CD4-positive, alpha-beta T cell treated with Interleukin-17A for 1 hour (primary cell): Measurements from ENCODE around the gene USP8.
"Not testable (repeated sequence)": the region's sequence is repeated elsewhere in the genome, so short reads cannot be mapped to it uniquely, and the experiment has no call there.

Source experiments
- DNase-seq: peaks from one replicate; pipeline ENCODE4 v3.0.0-alpha.2; 2020

USP8 gene

DNA sequence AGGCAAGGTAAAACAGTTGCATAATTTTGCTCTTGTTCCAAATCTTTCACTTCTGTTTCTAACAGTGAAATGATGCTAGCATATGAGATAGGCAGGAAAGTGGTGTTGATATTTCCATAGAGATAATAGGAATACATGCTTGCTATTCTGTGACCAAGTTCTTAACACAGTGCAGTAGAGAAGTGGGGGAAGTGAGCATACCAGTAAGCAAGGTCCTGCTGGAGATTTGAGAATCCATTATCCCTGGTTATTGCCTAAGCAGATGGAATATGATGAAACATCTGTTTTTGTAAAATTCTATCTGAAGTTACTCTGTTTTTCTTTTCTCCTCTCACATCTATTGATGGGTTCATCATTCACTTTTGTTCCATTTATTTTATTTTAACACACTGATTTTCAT, 28.7 kb downstream of the USP8 start:
- DNase-seq: no peak

DNA sequence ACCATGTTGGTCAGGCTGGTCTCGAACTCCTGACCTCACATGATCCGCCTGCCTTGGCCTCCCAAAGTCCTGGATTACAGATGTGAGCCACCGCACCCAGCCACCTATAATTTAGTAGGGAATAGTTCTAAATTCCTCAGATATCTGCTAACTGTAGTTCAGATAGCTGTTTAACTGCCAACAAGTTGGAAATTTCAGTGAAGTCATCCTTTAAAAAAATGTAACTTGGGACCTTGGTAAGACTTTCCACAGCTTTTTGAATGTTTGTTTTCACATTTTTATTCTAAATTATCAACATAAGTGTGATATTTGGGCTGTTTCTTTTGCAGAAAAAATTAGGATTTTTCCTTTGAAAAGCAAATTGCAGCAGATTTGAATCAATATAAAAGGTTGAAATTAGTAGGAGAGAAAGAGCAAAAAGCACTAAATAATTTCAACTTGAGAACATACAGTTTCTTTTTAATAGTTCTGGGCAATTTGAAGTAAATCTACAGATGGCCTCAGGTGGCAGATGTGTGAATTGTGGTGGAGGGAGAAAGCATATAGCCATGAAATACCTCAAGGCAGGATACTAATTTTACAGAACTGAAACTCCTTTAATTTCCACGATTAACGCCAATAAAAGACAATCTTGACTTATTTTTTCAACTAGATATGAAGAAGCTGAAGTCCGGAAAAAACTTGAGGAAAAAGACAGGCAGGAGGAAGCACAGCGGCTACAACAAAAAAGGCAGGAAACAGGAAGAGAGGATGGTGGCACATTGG, 34.3 kb downstream of the USP8 start:
- no peak for DNase-seq

DNA sequence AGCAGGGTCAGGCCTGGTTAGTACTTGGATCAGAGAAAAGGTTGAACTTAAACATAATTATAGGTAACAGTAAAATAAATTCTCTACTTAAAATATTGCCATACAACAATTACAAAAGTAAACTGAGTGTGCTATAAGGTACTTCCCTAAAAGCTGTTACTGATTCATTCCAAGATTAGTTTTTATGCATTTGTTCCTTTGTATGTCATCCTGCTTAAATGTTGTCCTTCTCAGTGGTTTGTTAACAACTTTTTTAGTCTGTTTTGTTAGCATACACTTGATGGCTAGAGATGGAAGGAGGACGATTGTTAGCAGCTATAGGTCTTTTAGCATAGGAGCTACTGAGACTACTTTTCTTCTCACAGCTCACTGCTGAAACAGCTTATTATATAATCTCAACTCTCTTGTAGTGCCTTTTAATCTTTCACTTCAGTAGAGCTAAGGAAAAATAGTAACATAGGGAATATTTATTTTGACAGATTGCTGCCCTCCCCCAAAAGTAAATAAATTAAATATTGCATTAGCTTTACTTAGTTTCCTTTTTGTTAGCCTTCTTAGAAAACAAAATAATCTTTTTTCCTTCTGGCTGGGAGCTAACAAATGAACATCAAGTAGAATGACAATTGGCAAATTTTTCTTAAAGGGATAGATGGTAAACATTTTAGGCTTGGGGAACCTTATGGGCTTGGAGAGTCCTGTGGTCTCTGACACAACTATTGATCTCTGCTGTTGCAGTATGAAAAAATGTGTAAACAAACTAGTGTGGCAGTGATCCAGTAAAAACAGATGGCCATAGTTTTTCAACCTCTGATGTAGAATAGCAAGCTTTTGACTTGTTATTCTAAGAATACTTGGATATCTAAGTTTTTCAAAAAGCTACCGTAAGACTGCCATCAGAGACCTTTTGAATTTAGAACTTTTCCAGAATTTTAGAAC, 39.5 kb downstream of the USP8 start:
- no peak for DNase-seq

DNA sequence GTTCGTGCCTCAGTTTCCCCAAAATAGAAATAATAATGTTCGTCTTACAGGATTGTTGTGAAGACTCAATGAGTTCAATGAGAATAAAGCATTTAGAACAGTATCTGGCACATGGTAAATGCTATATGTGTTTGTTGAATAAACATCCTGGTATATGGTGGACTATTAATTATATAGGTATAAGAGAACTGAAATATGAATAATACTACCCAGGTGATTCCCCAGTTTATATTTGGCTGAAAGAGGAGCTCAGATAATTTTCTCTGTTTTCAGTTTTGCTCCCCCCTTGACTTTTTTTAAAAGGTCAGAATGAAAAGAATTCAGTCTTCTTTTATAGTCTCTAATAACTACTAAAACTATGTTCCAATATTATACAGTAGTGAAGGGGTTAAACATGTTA, 46.9 kb downstream of the USP8 start:
- DNase-seq: no peak

DNA sequence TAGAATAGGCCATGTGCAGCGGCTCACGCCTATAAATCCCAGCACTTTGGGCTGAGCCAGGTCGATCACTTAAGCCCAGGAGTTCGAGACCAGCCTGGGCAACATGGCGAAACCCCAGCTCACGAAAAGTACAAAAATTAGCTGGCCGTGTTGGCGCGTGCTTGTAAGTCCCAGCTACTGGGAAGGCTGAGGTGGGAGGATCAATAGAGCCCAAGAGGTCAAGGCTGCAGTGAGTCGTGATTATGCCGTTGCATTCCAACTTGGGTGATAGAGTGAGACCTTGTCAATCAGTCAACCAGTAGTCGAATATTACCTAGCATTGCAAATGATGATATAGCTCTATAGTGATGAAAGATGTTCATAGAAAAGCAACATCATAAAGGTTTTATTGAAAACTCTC, 51.9 kb downstream of the USP8 start:
- DNase-seq: no peak

DNA sequence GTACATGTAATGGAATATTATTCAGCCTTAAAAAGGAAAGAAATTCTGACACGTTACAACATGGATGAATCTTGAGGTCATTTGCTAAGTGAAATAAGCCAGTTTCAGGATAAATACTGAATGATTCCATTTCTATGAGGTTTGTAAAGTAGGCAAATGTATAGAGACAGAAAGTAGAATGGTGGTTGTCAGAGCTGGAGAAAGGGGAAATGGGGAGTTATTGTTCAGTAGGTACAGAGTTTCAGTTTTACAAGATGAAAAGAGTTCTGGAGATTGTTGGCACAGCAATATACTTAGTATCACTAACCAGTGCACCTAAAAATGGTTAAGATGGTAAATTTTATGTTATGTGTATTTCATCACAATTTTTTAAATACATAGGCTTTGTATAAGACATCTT, 60.6 kb downstream of the USP8 start:
- DNase-seq: no peak

DNA sequence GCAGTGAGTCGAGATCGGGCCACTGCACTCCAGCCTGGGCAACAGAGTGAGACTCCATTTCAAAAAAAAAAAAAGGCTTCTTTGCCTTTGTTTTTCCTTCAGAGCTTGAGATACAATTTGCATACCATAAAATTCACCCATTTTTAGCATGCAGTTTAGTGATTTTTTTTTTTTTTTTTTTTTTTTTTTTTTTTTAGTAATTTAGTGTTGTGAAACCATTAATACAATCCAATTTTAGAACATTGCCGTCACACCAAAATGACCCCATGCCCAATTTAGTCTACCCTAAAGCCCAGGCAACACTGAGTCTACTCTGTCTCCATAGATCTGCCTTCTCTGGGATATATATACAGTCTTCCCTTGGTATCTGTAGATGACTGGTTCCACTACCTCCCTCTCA, 61.2 kb downstream of the USP8 start:
- no peak for DNase-seq

DNA sequence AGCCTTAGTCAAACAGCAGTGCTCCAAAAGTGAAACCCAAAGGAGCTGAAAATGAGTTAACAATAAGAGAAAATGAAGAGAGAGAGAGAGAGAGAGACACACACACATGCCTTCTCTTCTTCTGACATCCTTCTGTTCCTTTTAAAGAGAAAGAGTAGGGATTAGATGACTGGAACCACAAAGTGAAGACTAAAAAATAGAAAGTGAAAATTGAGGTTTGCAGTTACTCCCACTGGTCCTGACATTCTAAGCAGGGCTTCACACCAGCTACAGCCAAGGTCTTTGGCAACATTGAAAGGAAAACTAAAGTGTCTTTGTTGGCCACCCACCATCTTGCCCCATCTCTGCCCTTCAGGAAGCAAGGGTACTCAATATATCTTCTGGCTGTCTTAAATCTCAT, 63.1 kb downstream of the USP8 start:
- DNase-seq: no peak

DNA sequence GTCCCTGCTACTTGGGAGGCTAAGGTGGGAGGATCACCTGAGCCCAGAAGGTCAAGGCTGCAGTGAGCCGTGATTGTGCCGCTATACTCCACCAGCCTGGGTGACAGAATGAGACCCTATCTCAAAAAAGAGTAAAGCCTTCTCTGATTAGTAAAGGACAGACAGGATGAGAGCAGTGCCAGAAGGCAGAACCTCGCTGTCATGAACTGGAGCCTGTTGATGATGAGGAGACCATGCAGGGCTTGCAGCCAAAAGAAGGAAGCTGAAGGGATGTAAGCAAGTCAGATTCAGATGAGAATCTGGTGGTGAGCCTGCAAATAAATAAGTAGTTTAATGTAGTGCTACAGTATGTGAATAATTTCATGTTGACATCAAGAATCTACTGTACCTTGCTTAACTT, 69.4 kb downstream of the USP8 start:
- no peak for DNase-seq

DNA sequence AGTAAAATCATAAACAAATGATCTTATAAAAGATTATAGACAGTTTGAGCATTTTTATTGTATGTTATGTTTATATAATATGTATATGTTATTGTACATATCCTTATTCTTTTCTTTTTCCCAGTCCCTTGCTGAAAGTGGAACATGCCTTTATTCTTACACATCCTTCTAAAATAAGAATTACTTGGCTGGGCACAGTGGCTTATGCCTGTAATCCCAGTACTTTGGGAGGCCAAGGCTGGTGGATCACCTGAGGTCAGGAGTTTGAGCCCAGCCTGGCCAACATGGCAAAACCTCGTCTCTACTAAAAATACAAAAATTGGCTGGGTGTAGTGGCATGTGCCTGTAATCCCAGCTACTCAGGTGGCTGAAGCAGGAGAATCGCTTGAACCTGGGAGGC, 70.3 kb downstream of the USP8 start:
- not testable (repeated sequence) for DNase-seq

DNA sequence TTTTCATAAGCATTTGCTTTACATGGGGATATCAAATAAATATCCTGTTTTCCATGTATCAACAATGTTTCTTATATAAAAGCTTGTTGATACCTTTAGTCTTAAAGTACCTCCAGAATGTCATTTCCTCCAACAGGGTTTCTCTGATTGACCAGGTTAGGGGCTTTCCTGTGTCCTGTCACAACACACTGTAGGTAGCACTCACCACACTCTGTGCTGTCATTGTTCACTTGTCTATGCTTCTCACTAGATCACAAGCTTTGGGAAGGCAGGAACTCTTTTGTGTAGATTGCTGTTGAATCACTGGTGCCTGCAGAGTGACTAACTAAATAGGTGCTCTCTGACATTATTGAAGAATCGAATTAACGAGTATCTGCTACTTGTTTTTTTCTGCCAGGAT, 72.5 kb downstream of the USP8 start:
- no peak for DNase-seq

DNA sequence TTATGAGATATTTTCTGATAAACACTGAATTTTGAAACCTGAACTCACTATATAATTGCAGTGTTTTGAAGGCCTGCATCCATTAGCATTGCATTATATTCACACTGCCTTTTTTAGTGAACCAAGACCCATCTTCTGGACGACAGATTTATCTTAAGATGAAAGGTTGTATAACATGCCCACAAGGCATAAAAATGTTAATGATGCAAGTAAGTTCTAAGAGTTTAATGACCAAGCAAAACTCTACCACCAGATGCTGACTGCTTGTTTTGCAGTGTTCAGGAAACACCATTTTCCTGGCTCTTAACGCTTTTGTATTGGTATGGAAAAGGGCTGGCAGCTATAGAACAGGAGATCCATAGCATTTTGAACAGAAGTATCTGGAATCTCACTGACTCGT, 76.1 kb downstream of the USP8 start:
- DNase-seq: no peak

DNA sequence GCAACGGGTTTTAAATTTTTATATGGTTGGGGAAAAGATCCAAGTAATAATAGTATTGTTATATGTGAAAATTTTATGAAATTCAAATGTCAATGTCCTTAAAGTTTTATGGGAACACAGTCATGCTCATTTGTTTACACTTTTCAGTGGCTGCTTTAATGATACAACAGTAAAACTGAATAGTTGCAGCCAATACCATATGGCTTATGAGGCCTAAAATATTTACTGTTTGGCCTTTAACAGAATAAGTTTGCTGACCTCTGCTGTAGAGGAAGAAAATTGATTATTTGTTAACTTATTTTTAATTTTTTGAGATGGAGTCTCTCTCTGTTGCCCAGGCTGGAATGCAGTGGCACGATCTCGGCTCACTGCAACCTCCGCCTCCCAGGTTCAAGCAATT, 77.6 kb downstream of the USP8 start:
- DNase-seq: no peak

DNA sequence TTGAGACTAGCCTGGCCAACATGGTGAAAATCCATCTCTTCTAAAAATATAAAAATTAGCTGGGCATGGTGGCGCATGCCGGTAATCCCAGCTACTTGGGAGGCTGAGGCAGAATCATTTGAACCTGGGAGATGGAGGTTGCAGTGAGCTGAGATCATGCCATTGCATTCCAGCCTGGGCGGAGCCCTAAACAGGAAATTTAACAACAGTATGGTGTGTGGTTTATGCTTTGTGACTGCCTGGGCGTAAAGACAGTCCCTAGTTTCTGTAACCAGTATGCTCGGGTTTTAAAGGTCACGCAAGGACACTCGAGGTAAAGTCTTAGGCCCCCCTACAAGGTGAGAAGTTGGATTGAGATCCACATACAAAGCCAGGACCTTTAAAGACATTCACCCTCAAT, 78.9 kb downstream of the USP8 start:
- DNase-seq: no peak

DNA sequence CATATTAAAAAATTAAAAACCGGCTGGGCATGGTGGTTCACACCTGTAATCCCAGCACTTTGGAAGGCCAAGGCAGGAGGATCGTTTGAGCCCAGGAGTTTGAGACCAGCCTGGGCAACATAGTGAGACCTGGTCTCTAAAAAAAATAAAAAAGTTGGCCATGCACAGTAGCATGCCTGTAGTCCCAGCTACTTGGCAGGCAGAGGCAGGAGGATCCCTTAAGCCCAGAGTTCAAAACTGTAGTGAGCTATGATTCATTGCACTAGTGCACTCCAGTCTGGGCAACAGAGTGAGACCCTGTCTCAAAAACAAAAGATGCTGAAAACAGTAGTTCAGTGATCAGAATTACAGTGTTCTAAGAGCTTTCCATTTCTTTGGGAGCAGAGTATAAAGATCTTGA, 81.5 kb downstream of the USP8 start:
- DNase-seq: not testable (repeated sequence)

DNA sequence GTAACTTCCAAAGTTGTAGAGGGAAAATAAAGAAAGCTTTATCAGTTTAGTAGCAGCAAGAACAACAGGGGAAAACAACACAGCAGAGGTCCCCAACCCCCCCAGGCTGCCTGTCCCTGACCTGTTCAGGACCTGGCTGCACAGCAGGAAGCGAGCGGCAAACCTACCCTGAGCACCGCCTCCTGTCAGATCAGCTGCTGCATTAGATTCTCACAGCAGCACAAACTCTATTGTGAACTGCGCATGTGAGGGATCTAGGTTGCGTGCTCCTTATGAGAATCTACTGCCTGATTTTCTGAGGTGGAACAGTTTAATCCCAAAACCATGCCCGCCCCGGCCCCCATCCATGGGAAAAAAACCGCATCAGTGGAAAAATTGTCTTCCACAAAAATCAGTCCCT, 81.9 kb downstream of the USP8 start:
- no peak for DNase-seq

DNA sequence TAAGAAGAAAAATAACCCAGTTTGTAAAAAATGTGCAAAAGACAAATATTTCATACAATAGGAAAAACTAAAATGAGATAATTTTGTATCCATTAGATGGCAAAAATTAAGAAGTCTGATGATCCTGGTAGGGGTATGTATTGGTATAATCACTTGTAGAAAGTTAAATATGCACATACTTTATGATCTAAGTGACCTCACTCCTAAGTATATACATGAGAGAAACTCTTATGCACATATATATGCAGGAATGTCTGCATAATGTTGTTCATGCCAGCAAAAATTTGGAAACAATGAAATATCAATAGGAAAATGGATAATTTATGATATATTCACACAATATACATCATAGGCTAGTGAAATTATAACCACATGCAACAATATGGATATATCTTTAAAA, 88.8 kb downstream of the USP8 start:
- no peak for DNase-seq

DNA sequence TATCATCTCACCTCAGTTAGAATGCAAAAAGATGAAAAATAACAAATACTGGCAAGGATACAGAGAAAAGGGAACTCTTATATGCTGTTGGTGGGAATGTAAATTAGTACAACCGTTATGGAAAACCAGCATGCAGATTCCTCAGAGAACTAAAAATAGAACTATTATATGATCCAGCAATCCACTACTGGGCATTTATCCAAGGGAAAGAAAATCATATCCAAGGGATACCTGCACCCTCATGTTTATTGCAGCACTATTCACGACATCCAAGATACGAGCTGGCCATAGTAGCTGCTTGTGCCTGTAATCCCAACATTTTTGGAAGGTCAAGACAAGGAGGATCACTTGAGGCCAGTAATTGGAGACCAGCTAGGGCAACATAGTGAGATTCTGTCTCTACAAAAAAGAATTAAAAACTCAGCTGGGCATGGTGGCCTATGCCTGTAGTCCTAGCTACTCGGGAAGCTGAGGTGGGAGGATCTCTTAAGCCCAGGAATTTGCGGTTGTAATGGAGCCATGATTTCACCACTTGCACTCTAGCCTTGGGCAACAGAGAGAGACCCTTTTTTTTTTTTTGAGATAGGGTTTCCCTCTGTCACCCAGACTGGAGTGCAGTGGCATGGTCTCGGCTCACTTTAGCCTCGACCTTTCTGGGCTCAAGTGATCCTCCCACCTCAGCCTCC, 95.7 kb downstream of the USP8 start:
- no peak for DNase-seq

DNA sequence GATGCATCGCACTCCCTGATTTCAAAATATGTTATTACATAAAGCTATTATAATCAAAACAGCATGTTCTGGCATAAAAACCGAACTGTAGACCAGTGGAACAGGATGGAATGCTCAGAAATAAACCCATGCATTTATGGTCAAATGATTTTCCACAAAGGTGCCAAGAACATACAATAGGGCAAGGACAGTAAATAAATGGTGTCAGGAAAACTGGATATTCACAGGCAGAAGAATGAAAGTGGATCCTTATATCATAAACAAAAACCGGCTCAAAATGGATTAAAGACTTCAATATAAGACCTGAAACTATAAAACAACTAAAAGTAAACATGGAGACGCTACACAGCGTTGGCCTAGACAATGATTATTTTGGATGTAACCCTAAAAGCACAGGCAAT, 99.6 kb downstream of the USP8 start:
- DNase-seq: no peak

DNA sequence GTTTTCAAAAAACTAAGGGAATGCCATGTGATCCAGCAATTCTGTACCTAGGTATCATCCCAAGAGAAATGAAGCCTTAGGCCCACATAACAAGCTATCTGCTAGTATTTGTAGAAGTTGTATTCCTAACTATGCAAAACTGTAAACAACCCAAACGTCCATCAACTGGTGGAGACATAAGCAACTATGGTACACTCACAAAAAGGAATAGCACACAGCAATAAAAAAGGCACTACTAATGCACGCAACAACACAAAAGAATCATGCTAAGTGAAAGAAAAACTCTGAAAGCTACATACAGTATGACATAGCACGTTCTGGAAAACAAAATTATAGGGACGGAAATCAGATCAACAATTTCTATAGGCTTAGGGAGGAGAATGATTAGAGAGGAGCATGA, 107.0 kb downstream of the USP8 start:
- no peak for DNase-seq

DNA sequence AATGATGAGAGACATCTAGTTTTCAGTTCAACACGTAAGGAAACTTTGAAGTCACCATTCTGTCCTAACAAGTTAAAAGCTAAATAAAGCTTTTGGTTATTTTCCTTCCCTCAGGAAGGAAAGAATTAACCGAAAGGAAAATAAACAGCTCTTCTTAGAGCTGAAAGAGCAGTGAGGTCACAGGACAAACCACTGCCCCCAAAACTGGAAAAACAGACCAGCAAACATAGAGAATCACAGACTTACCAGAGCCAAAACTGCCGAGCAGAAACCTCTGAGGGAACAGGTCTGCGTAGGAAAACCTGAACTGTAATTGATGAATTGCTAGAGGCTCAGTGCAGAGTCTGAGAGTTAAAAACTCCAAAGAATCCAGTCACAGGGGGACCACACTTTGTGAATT, 107.6 kb downstream of the USP8 start:
- no peak for DNase-seq

DNA sequence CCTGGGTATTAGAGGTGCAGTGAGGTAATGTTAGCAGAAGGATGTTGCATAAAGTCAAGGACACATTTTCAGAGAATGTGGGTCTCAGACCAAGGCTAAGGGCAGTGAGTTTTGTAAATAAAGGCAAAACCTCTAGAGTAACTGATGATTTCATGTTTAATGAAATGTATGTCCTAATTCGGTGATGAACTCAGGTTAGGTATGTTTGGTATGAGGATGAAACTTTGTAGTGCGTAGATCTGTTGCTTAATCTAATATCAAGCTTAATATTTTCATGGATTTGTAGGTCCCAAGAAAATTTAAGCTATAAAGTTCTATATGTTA, 118.6 kb downstream of the USP8 start:
- no peak for DNase-seq

DNA sequence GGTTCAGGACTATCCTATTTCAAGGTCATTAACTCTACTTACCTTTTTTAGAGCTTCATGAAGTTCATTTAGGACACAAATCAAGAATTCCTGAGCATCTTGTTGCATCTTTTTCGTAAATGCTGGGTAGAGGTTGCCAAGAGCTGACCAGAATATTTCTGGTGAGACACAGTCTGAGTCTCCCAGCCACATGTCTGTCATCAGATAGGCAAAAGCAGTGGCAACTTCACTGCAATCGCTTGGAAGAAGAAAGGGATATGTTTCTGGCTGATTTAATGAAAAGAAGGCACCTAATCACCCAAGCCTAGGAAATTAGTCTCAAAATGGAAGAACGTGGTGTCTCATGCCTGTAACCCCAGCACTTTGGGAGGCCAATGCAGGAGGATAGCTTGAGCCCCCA, 119.4 kb downstream of the USP8 start:
- no peak for DNase-seq

DNA sequence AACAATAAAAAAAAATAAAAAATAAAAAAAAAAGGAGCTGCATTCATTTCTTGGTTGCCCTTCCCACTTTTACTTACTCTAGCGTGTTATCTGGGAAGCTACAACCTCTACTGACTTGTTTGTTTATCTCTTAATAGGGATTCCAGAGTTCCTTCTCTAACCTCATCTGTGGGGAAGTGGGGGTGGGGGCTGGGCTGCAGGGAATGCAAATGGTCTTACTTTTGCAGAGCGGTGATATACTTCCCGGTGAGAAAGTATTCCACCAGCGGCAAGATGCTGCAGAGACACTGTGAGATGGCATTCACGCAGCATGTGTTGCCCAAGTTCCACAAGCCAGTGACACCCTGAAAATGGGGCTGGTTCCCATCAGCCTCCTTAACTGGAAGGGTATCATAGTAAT, 120.2 kb downstream of the USP8 start:
- DNase-seq: no peak
